22Rv1 (cell line): ENCODE measurements around the gene LSM7.

ENCODE experiments used
- ZFX ChIP-seq: fragments of 450-650 bp; IDR thresholded peaks from 2 replicates; pipeline ENCODE4 v1.6.1; 2017; ENCODE audit warnings: antibody characterized with exemption, borderline replicate concordance
- TF ChIP-seq, protein P1 (sequence below): fragments of 450-650 bp; IDR thresholded peaks from 2 replicates; pipeline ENCODE4 v1.5.1; 2017; ENCODE audit warnings: mild to moderate bottlenecking

DNA sequence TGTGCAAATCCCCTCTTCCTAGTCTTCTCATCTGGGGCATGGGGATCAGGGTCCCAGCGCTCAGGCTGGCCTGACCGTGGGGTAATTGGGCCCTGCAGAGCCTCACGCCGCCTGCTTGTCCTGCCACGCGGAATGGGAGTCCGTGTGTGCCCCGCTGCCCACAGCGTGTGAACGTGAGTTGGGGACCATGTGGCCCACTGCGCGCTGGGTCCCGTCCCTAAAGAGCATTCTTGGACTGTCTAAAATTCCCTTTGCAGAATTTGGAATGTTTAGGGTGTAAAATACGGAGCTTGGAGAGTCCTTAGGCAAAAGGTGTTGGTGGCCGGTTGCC, 34.5 kb upstream of the LSM7 start:
- TF ChIP-seq, protein P1, sequence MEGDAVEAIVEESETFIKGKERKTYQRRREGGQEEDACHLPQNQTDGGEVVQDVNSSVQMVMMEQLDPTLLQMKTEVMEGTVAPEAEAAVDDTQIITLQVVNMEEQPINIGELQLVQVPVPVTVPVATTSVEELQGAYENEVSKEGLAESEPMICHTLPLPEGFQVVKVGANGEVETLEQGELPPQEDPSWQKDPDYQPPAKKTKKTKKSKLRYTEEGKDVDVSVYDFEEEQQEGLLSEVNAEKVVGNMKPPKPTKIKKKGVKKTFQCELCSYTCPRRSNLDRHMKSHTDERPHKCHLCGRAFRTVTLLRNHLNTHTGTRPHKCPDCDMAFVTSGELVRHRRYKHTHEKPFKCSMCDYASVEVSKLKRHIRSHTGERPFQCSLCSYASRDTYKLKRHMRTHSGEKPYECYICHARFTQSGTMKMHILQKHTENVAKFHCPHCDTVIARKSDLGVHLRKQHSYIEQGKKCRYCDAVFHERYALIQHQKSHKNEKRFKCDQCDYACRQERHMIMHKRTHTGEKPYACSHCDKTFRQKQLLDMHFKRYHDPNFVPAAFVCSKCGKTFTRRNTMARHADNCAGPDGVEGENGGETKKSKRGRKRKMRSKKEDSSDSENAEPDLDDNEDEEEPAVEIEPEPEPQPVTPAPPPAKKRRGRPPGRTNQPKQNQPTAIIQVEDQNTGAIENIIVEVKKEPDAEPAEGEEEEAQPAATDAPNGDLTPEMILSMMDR = no peak
- TF ChIP-seq ZFX = no peak
